Activated CD4-positive, alpha-beta T cell treated with anti-CD3 and anti-CD28 coated beads, Interleukin-2, Interleukin-4, amounts not matched to agents 100 ng/mL and 50 ng/mL, durations not matched to agents 16 hours and 8 hours (primary cell): ENCODE data around the gene RPTOR.
"Not testable (repeated sequence)": the region's sequence is repeated elsewhere in the genome, so short reads cannot be mapped to it uniquely, and the experiment has no call there.

ENCODE experiments used
- DNase-seq: peaks from one replicate; pipeline ENCODE4 v3.0.0-alpha.2; 2020; ENCODE audit warnings: low spot score

RPTOR gene

GRCh38 chr17:80863626-80864025 lies 319.0 kb downstream of the RPTOR start:
- DNase-seq, result no peak

DNA sequence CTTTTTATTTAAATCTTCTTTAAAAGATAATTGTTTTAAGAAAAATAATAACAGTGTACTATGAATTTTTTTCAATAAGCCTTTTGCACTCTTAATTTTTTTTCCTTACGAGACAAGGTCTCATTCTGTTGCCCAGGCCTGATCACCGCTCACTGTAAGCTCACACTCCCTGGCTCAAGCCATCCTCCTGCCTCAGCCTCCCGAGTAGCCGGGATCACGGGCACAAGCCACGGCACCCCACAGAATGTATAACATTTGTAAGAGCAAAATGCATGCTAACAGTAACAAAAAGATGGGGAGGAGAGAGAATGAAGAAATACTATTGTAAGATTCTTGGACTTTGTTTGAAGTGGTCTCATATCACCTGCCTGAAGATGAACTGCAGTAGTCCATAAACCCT lies 320.1 kb downstream of the RPTOR start:
- DNase-seq, result no peak

DNA sequence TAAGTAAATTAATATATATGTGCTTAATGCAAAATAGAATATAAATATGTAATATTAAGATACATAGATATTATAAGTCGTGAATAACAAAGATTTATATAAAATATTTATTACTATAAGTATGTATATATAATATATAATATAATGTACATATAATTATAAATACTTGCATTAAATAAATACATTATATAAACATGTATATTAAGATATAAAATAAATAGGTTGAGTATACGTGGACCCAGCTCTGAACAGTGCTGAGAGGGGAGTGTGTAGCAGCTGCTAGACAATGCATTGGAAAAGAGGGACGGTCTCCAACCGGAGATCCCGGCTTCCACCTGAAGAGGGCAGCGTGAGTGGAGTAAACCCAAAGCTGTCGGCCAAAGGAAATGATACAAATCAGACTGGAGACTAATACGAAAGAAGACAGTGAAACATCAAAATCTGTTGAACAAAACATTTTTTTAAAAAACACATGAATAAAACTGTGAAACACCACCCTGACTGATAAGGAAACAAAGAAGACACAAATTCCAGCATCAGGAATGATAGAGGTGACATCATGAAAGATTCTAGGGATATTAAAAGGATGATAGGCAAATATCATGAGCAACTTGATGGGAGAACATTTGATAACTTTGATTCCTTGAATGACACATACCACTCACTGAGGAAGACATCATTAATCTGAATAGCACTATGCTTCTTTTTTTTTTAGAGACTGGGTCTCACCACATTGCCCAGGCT lies 321.6 kb downstream of the RPTOR start:
- DNase-seq, result peak; percentile 82

GRCh38 chr17:80868022-80868609 lies 323.5 kb downstream of the RPTOR start:
- DNase-seq, result no peak

DNA sequence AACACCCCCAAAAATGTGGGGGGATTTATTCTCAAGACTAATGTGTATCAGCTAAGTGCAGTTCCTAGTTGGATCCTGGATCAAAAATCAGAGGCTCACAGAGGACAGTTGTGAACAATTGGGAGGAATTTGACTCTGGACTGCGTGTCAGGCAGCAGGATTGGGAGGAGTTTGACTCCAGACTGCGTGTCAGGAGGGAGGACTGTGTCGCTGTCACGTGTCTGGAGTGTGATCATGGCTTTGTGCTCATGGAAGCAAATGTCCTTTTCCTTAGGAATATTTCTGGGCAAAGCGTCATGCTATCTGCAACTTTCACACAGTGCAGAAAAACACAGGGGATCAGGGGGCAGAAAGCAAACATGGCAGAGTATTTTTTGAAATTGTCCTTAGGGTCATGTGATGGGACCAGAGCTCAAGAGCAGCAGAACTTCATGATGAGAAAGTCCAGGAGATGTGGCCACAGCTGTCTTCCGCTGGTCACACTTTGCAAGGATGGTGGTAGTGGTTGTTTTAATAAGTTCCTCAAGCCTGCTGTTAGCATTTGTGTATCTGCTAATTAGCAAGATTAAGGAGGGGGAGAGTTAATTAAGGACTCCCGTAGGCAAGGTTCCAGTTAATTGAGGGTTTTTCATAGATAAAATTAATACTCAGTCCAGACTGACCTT lies 325.0 kb downstream of the RPTOR start:
- DNase-seq, result no peak

DNA sequence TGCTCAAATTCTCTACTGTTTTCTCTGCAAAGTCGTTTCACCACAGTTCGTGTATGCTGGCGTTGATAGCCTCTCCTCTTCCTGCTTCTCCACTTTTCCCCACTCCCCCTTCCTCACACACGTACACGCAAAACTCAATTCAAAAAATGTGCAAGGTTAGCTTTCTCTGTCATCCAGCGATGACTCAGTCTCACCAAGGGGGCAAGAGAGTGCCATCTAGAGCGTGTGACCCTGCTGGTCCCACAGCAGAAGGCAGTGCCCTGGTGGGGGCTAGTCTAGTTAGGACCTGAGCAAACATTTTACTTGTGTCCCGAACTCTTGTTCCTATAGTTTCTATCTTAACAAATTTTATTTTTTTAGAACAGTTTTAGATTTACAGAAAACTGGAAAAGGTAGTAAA lies 325.8 kb downstream of the RPTOR start:
- DNase-seq, result peak; percentile 58

DNA sequence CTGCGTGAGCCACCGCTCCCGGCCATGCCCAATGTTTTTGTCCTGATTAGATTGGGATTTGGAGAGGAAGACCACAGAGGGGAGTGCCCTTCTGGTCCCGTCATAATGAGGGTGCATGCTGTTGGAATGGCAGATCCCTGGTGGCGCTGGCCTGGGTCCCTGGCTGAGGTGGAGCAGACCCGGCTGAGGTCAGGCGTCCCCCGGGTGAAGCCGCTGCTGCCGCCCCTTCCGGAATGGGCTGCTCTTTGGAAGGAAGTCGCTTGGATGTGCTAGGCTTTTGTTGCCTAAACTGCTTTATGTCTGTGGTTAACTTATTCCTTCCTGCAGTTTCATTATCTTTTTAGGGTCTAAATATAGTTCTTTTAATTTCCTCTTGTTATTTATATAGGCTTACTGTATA lies 326.7 kb downstream of the RPTOR start:
- no peak for DNase-seq

- no peak for DNase-seq
Measured at GRCh38 chr17:80872001-80872500, 327.4 kb downstream of the RPTOR start.

- no peak for DNase-seq
Measured at GRCh38 chr17:80872501-80873306, 328.1 kb downstream of the RPTOR start.

DNA sequence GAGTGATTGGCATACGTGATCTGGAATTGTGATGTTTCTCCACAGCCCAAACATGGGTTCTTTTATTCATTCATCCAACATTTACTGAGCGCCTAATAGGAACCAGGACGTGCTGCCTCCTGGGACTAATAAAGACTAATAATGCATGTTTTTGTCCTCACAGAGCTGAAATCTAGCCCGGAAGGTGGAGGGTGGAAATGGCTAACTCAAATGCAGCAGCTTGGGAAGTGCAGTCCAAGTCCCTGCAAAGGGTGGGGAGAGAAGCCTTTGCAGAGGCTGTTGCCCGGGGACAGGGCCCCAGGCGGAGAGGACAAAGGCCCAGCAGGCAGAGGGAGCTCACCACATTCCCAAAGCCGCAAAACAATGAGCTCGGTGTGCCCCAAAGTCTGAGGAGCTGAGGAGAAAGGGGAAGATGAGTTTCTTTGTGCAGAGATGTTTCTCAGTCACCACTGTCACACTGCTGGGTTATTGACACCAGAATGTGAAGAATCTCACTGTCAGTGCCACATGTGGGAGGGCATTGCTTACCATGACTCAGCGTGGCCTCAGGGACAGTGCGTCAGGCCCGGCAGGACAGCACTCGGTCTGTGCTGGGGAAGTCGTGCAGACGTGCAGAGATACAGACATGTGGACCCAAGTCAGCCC lies 328.8 kb downstream of the RPTOR start:
- no peak for DNase-seq

DNA sequence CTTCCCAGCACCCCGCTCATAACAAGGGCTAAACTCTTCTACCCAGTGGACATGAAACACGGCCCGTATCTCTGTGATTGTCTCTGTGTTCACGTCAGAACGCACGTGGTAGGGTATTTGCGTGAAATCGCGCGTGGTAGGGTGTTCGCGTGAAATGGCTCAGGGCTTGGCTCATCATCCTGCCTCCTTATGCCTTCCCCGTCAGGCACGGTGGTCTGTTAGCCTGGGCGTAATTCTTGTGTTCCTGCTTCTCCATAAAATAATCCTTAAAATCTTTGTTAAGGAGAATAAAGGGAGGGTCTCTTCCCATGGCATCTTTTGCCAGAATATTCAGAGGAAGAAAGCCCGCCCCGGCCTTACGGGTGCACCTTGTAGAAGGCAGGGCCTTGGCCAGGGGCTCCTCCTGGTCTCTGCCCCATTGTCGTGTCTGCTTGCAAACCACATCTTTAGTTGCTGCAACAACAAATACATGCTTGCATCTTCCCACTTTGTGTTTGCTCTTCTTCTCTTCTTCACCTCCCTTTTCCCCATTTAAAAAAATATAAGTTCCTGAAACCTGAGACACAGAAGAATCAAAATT lies 330.3 kb downstream of the RPTOR start:
- DNase-seq, result no peak

DNA sequence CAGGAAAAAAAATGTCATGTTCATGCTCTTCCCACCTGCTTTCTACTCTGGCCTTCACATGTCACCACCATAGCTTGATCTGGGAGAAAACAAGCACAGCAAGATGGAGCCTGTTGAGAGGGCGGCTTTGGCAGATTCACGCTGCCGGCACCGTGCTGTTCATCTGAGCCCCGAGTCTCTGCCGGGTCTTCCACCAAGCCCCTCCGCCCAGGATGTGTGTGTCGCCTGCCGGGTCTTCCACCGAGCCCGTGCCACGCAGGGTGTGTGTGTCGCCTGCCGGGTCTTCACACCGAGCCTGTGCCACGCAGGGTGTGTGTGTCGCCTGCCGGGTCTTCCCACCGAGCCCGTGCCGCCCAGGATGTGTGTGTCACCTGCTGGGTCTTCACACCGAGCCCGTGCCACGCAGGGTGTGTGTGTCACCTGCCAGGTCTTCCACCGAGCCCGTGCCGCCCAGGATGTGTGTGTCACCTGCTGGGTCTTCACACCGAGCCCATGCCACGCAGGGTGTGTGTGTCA lies 330.9 kb downstream of the RPTOR start:
- DNase-seq, result not testable (repeated sequence)

- DNase-seq, result not testable (repeated sequence)
Measured at GRCh38 chr17:80876456-80876949, 331.9 kb downstream of the RPTOR start.

DNA sequence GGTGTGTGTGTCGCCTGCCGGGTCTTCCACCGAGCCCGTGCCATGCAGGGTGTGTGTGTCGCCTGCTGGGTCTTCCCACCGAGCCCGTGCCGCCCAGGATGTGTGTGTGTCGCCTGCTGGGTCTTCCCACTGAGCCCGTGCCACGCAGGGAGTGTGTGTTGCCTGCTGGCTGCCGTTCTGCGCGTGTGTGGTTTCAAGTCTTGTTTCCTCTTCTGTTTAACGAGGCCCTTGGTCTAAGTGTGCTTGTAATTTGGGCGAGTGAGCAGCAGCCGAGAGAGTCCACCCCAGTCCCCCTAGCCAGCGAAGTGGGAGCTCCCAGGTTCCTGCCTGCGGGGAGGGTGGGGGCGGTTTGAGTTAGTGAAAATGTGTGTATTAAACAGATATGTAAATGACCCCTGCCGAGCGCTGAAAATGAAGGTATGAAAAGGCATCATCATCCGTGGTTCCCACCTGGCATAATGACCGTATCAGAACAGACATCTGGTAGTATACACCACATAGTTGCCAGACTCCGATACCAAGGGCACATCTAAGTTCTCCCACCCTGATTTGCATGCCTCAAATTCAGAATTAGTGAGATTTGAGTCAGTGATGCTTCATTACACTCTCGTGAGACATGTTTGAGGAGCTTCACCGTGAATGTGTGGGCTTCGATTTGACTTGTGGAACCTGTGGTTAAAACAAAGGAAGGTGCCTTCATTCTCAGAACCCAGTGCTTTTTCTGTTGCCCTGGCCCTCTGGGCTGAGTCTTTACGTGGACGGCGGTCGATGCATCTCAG lies 332.5 kb downstream of the RPTOR start:
- DNase-seq, result peak; percentile 96

DNA sequence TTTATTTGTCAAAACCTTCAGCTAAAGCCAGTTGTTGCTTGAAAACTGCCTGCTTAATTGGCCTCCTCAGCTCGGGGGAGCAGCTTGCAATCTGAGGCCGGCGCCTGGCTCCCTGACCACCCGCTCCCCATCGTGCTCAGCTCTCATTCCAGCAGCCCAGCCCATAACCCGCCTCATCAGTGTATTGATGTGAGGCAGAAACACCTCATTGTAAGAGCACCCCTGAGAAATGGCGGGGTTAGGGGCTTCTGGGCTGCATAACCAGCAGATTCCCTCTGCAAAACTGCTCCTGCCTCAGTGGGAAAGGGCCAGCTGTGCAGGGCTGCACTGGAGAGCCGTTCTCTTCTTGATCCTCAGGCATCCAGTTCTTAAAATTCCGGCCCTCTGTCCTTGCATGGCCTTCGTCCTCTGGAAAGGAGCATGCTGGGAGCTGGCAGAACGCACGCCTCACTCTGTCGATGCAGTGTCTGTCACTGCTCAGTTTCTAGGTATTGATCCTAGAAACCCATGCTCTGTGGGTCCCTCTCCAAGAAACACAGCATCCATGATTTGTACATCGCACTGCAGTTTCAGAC lies 333.2 kb downstream of the RPTOR start:
- no peak for DNase-seq

DNA sequence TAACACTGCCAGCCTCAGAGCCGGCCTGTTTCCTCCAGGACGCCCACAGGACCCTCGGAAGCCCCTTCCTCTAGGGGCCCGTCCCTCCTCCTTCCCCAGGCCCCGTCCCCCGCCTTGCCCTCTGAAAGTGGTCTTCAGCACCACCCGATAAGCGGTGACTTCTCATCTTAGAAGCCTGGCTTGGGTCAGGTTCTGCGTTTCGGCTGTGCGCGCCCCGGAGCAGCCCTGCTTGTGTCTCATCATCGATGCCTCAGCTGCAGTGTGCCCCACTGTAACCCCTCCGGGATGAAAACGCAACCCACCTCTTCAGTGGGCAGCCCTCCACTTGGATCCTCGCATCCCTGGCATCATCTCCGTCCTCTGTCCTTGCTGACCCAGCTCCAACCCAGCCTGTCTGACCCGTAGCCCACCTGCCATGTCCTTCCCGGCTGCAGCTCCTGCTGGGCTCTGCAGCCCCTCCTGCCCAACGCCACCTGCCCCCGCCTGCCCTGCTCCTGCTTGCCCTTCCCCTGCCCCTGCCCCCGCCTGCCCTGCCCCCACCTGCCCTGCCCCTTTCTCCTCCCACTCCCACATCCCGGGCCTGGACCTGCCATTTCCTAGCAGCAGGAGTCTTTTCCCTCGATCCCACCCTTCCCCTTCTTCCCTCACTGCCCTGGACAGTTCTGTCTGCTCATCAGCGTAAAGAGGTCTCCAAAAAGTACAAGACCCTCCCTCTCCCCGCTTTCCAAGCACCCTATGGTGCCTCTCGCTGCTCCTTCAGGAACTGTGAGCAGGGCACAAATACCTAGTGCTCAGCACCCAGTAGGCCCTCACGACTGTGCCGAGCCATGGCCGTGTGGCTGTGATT lies 334.5 kb downstream of the RPTOR start:
- no peak for DNase-seq

- DNase-seq, result no peak
Measured at GRCh38 chr17:80879723-80880647, 335.3 kb downstream of the RPTOR start.

GRCh38 chr17:80880648-80880985 lies 336.0 kb downstream of the RPTOR start:
- DNase-seq, result no peak
